Fibroblast of pulmonary artery (primary cell): ENCODE results near the gene PCDHGB1.
"Not testable (repeated sequence)": the region's sequence is repeated elsewhere in the genome, so short reads cannot be mapped to it uniquely, and the experiment has no call there.

Source experiments
- DNase-seq: peaks from one replicate; pipeline ENCODE4 v3.0.0-alpha.2; 2010; ENCODE audit warnings: low read depth
- H3K4me3 ChIP-seq: replicated peaks from 2 replicates; pipeline ENCODE4 v1.5.1; 2011; ENCODE audit warnings: low read depth, mild to moderate bottlenecking, control low read depth, low read length, moderate library complexity
- TF ChIP-seq, protein P1 (sequence below): IDR thresholded peaks from 2 replicates; pipeline ENCODE4 v1.5.1; 2011; ENCODE audit warnings: mild to moderate bottlenecking, control low read depth, low read length, inconsistent platforms; ENCODE audit errors: missing control alignments

Gene PCDHGB1

DNA sequence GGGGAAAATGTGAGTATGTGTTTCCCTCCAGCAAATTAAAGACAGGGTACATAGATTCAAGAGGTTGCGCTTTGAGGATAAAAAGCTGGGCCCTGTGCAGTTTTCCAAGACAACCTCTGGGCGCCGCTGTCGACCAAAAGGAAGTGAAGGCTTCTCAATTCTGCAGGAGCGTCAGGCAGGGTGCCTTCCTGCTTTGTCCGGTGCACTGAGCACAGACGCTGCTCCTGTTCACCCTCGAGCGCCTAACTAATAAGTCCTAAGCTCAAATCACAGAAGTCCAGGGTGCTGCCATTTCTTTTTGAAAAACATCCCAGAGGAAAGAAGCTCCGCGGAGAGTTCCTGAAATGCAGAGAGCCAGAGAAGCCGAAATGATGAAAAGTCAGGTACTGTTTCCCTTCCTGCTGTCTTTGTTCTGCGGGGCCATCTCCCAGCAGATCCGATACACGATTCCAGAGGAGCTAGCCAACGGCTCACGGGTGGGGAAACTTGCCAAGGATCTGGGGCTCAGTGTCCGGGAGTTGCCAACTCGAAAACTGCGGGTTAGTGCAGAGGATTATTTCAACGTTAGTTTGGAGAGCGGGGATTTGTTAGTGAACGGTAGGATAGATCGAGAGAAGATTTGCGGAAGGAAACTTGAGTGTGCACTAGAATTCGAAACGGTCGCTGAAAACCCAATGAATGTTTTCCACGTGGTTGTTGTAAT lies at the start of gene PCDHGB1:
PCDHGB1 (plus strand) TSS at position 183 of the 703 bp plus-strand sequence; CDS start at position 345, 162 bp downstream.
- TF ChIP-seq, protein P1, sequence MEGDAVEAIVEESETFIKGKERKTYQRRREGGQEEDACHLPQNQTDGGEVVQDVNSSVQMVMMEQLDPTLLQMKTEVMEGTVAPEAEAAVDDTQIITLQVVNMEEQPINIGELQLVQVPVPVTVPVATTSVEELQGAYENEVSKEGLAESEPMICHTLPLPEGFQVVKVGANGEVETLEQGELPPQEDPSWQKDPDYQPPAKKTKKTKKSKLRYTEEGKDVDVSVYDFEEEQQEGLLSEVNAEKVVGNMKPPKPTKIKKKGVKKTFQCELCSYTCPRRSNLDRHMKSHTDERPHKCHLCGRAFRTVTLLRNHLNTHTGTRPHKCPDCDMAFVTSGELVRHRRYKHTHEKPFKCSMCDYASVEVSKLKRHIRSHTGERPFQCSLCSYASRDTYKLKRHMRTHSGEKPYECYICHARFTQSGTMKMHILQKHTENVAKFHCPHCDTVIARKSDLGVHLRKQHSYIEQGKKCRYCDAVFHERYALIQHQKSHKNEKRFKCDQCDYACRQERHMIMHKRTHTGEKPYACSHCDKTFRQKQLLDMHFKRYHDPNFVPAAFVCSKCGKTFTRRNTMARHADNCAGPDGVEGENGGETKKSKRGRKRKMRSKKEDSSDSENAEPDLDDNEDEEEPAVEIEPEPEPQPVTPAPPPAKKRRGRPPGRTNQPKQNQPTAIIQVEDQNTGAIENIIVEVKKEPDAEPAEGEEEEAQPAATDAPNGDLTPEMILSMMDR, result peak; percentile 55
- peak; percentile 66 for DNase-seq
- peak within 1 kb of the TSS; percentile 40 for H3K4me3 ChIP-seq

DNA sequence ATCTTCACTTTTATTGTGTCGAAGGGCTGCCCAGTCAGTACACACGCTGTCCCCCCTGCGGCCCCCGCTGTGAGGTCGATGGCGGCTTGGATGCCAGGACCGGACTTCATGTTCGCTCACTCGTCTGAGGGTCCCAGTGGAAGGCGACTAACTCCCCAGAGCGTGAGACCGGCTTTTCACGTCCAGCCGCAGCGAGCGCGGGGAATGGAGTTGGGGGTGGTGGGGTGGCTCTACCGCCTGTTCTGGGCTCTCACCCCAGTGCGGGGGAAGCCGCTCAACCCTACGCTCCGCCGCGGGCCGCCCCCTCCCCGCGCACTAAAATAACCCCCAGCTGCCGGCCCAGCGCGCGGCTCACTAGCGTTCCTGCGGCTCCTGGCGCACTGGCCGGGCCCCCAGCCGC lies 46.1 kb upstream of the PCDHGB1 start, which contains the start of gene SLC25A2:
SLC25A2 (minus strand) TSS at position 294 of the 400 bp plus-strand sequence; CDS start at position 110, 184 bp downstream.
- no peak within 1 kb of the TSS for H3K4me3 ChIP-seq
- DNase-seq, result no peak
- TF ChIP-seq, protein P1, result no peak

DNA sequence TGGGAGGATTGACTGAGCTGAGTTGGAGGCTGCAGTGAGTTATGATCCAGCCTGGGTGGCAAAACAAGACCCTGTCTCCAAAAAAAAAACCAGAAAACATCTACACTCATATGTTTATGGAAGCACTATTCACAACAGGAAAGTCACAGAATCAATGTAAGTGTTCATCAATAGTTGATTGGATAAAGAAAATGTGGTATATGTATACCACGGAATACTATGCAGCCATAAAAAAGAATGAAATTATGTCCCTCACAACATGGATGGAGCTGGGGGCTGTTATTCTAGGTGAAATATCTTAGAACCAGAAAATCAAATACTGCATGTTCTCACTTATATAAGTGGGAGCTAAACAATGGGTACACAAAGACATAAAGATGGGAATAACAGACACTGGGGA lies 43.3 kb upstream of the PCDHGB1 start:
- TF ChIP-seq, protein P1, result no peak
- no peak overlapping the region for H3K4me3 ChIP-seq
- no peak for DNase-seq

DNA sequence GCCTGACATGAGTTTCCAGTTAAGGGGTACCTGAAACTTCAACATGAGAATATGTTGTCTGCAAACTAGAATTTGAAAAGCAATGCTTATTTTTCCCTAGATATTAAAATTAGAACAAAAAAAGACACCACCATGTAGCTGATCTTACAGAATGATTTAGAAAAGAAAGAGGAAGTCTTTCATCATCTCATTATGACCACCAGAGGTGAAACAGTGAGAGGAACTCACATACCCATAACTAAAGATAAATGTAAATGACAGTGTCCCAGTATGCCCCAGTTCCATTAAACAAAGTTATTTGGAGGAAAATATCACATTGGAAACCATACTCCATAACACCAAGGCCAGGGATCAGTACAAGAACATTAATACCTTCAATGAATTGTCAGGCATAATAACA lies 36.2 kb upstream of the PCDHGB1 start:
- TF ChIP-seq, protein P1, result no peak
- no peak for DNase-seq
- H3K4me3 ChIP-seq, result no peak overlapping the region

DNA sequence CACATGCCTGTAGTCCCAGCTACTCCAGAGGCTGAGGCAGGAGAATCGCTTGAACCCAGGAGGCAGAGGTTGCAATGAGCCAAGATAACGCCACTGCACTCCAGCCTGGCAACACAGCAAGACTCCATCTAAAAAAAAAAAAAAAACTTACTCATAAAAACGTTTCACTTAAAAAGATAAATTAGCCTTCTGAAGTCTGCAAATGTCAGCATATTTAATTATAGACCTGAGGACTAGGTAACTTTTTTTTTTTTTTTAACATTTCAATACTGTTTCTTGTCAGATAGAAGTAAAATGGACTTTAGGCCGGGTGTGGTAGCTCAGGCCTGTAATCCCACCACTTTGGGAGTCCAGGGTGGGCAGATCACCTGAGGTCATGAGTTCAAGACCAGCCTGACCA lies 32.9 kb upstream of the PCDHGB1 start:
- DNase-seq, H3K4me3 ChIP-seq: not testable (repeated sequence)

DNA sequence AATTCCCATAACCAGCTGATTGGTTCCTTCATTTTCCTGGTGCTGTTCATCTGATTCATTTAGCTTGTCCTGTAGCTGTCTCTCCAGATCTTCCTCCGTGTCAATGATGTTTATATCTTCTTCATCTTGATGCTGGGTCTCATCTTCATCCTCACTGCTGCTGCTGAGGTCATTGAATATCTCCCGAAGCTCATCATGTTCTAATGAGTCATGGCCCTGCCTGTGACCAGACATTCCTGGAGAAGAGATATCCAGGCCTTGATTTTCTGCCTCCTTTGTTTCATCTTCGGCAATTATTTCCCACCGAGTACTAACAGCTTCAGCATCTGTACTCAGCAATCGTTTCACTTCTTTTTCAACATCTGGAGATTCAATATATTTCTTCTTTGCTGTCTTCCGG lies 30.7 kb upstream of the PCDHGB1 start:
- peak overlapping the region; percentile 94 for H3K4me3 ChIP-seq
- DNase-seq, result no peak
- TF ChIP-seq, protein P1, result no peak

DNA sequence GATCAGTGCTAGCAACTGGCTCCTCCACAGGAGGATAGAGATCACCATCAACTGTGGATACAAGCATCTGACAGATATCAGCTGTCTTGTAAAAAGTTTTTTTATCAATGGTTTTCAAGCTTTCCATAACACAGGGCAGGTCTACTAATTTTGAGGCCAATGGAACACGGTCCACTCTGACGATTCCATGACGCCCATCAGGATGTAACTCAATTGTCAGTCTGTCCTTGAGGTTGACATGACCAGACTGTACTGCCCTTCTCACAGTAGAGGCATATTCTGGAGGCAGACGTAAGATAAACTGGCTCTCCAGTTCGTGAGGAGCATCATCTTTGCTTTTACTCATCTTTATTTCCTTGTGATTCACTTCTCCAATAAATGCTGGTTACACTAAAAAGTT lies 30.2 kb upstream of the PCDHGB1 start:
- no peak for DNase-seq
- TF ChIP-seq, protein P1, result no peak
- peak overlapping the region; percentile 94 for H3K4me3 ChIP-seq
